Activated naive CD4-positive, alpha-beta T cell treated with anti-CD3 and anti-CD28 coated beads, Interleukin-2, amount 10 ng/mL, durations not matched to agents 7 days and 5 days (primary cell): ENCODE results near the gene NUSAP1.
"Not testable (repeated sequence)": the region's sequence is repeated elsewhere in the genome, so short reads cannot be mapped to it uniquely, and the experiment has no call there.

Source experiments
- CTCF ChIA-PET: fragments of 350-600 bp; sonication (Branson Sonifier 250); formaldehyde crosslinking; loops from one replicate; lab custom pipeline; 2021; ENCODE audit warnings: antibody characterized with exemption; lab: Charles Lee
- DNase-seq: peaks from one replicate; pipeline ENCODE4 v3.0.0-alpha.2; 2020
- H3K27ac Mint-ChIP-seq: one replicate; pipeline ENCODE4 v1.8.0; 2021; ENCODE audit warnings: mild to moderate bottlenecking, moderate library complexity, mixed read lengths
- H3K27me3 Mint-ChIP-seq: one replicate; pipeline ENCODE4 v1.8.0; 2021; ENCODE audit warnings: mild to moderate bottlenecking, mixed read lengths
- H3K36me3 Mint-ChIP-seq: one replicate; pipeline ENCODE4 v1.8.0; 2021; ENCODE audit warnings: mixed read lengths
- H3K4me1 Mint-ChIP-seq: one replicate; pipeline ENCODE4 v1.8.0; 2021; ENCODE audit warnings: mixed read lengths
- H3K4me3 Mint-ChIP-seq: one replicate; pipeline ENCODE4 v1.8.0; 2021; ENCODE audit warnings: mild to moderate bottlenecking, moderate library complexity, mixed read lengths
- H3K9me3 Mint-ChIP-seq: one replicate; pipeline ENCODE4 v1.8.0; 2021; ENCODE audit warnings: mixed read lengths

Gene NUSAP1

GRCh38 chr15:41304149-41304770, 28.4 kb upstream of the NUSAP1 start:
- peaks cover 37% of the 10 kb centered on the region for H3K36me3 Mint-ChIP-seq
- no peak overlapping the region for H3K4me3 Mint-ChIP-seq
- no peaks in the 10 kb centered on the region for H3K9me3 Mint-ChIP-seq
- H3K27me3 Mint-ChIP-seq = no peaks in the 10 kb centered on the region
- no peak overlapping the region for H3K27ac Mint-ChIP-seq
- CTCF ChIA-PET = interaction anchor here (1.0 kb wide), 1 partner anchor 16 kb away, joined by 3 read pairs; no protein-coding TSS in a partner anchor
- DNase-seq = no peak
- H3K4me1 Mint-ChIP-seq = peaks cover 12% of the 10 kb centered on the region

- H3K4me3 Mint-ChIP-seq = no peak overlapping the region
- peaks cover 3% of the 10 kb centered on the region for H3K4me1 Mint-ChIP-seq
- CTCF ChIA-PET = no interaction called here
- no peak for DNase-seq
- peaks cover 26% of the 10 kb centered on the region for H3K36me3 Mint-ChIP-seq
- H3K9me3 Mint-ChIP-seq = no peaks in the 10 kb centered on the region
- no peaks in the 10 kb centered on the region for H3K27me3 Mint-ChIP-seq
- no peak overlapping the region for H3K27ac Mint-ChIP-seq
These were observed 25.0 kb upstream of the NUSAP1 start for GRCh38 chr15:41307679-41308078.

- Mint-ChIP-seq H3K4me3 (no peak overlapping the region), H3K9me3 (no peaks in the 10 kb centered on the region), H3K36me3 (peaks cover 26% of the 10 kb centered on the region), H3K4me1 (peaks cover 3% of the 10 kb centered on the region), H3K27ac (no peak overlapping the region), H3K27me3 (no peaks in the 10 kb centered on the region)
- no peak for DNase-seq
- CTCF ChIA-PET = interaction anchor here (0.6 to 1.4 kb wide), 2 partner anchors 22 to 425 kb away, joined by 3 to 5 read pairs; no protein-coding TSS in a partner anchor
These were observed 23.3 kb upstream of the NUSAP1 start for GRCh38 chr15:41309226-41309905.

GRCh38 chr15:41320805-41321330, 11.8 kb upstream of the NUSAP1 start:
- peaks cover 19% of the 10 kb centered on the region for H3K4me1 Mint-ChIP-seq
- H3K9me3 Mint-ChIP-seq, H3K27ac Mint-ChIP-seq, CTCF ChIA-PET, H3K27me3 Mint-ChIP-seq, DNase-seq, H3K4me3 Mint-ChIP-seq: not testable (repeated sequence)
- peaks cover 44% of the 10 kb centered on the region for H3K36me3 Mint-ChIP-seq

- H3K9me3 Mint-ChIP-seq = no peaks in the 10 kb centered on the region
- H3K27me3 Mint-ChIP-seq = no peaks in the 10 kb centered on the region
- peaks cover 25% of the 10 kb centered on the region for H3K4me1 Mint-ChIP-seq
- peak overlapping the region; percentile 91 for H3K27ac Mint-ChIP-seq
- H3K36me3 Mint-ChIP-seq = peaks cover 45% of the 10 kb centered on the region
- H3K4me3 Mint-ChIP-seq = no peak overlapping the region
- CTCF ChIA-PET = interaction anchor here (1.0 to 1.6 kb wide), 4 partner anchors 9 to 92 kb away, joined by 3 to 4 read pairs (median 3); partner anchors contain the start of genes CHP1, NUSAP1 and OIP5
- peak; percentile 51 for DNase-seq
These were observed 9.1 kb upstream of the NUSAP1 start for GRCh38 chr15:41323611-41324010.

GRCh38 chr15:41331281-41331680, 1.4 kb upstream of the NUSAP1 start:
- CTCF ChIA-PET = interaction anchor here (1.1 to 1.4 kb wide), 2 partner anchors 21 to 43 kb away, joined by 4 to 5 read pairs; no protein-coding TSS in a partner anchor
- peaks cover 36% of the 10 kb centered on the region for H3K36me3 Mint-ChIP-seq
- H3K9me3 Mint-ChIP-seq = no peaks in the 10 kb centered on the region

GRCh38 chr15:41331833-41332193, 868 bp upstream of the NUSAP1 start:
- CTCF ChIA-PET = interaction anchor here (0.7 to 1.4 kb wide), 2 partner anchors 44 to 101 kb away, joined by 3 to 4 read pairs; partner anchors contain the start of gene CHP1
- peaks cover 35% of the 10 kb centered on the region for H3K4me1 Mint-ChIP-seq
- H3K9me3 Mint-ChIP-seq = no peaks in the 10 kb centered on the region
- H3K36me3 Mint-ChIP-seq = peaks cover 37% of the 10 kb centered on the region
- peak overlapping the region; percentile 94 for H3K27ac Mint-ChIP-seq
- DNase-seq = no peak
- H3K27me3 Mint-ChIP-seq = peaks cover 4% of the 10 kb centered on the region
- peak overlapping the region; percentile 93 for H3K4me3 Mint-ChIP-seq

More at GRCh38 chr15:41331281-41331680, 1.4 kb upstream of the NUSAP1 start:
- no peak for DNase-seq
- Mint-ChIP-seq H3K27me3 (peaks cover 4% of the 10 kb centered on the region), H3K27ac (peak overlapping the region; percentile 94), H3K4me1 (peaks cover 35% of the 10 kb centered on the region), H3K4me3 (peak overlapping the region; percentile 93)

GRCh38 chr15:41333026-41333562, 413 bp downstream of the NUSAP1 start:
- peak overlapping the region; percentile 94 for H3K27ac Mint-ChIP-seq
- H3K27me3 Mint-ChIP-seq = peaks cover 4% of the 10 kb centered on the region
- peaks cover 42% of the 10 kb centered on the region for H3K4me1 Mint-ChIP-seq
- peak overlapping the region; percentile 93 for H3K4me3 Mint-ChIP-seq
- CTCF ChIA-PET = interaction anchor here (0.8 to 1.4 kb wide), 2 partner anchors 10 to 50 kb away, joined by 3 to 5 read pairs; no protein-coding TSS in a partner anchor
- no peaks in the 10 kb centered on the region for H3K9me3 Mint-ChIP-seq
- H3K36me3 Mint-ChIP-seq = peaks cover 43% of the 10 kb centered on the region
- DNase-seq = no peak

- Mint-ChIP-seq H3K36me3 (peaks cover 41% of the 10 kb centered on the region), H3K4me3 (peak overlapping the region; percentile 93), H3K27me3 (peaks cover 4% of the 10 kb centered on the region), H3K9me3 (no peaks in the 10 kb centered on the region), H3K27ac (peak overlapping the region; percentile 94), H3K4me1 (peaks cover 48% of the 10 kb centered on the region)
- DNase-seq = peak; percentile 21
- CTCF ChIA-PET = no interaction called here
These were observed 1.8 kb downstream of the NUSAP1 start for GRCh38 chr15:41334293-41335120.

GRCh38 chr15:41336549-41336948, 3.9 kb downstream of the NUSAP1 start:
- H3K9me3 Mint-ChIP-seq = no peaks in the 10 kb centered on the region
- peaks cover 4% of the 10 kb centered on the region for H3K27me3 Mint-ChIP-seq
- peaks cover 55% of the 10 kb centered on the region for H3K36me3 Mint-ChIP-seq
- no peak for DNase-seq
- CTCF ChIA-PET = interaction anchor here (0.6 kb wide), 1 partner anchor 1059 kb away, joined by 3 read pairs; no protein-coding TSS in a partner anchor
- no peak overlapping the region for H3K4me3 Mint-ChIP-seq
- H3K27ac Mint-ChIP-seq = peak overlapping the region; percentile 2
- H3K4me1 Mint-ChIP-seq = peaks cover 50% of the 10 kb centered on the region

GRCh38 chr15:41337047-41337446, 4.4 kb downstream of the NUSAP1 start:
- CTCF ChIA-PET = no interaction called here

GRCh38 chr15:41337631-41338522, 5.2 kb downstream of the NUSAP1 start:
- Mint-ChIP-seq H3K9me3 (no peaks in the 10 kb centered on the region), H3K4me1 (peaks cover 47% of the 10 kb centered on the region), H3K36me3 (peaks cover 62% of the 10 kb centered on the region)

More at GRCh38 chr15:41337047-41337446, 4.4 kb downstream of the NUSAP1 start:
- no peak overlapping the region for H3K4me3 Mint-ChIP-seq
- H3K4me1 Mint-ChIP-seq = peaks cover 49% of the 10 kb centered on the region
- H3K36me3 Mint-ChIP-seq = peaks cover 60% of the 10 kb centered on the region
- DNase-seq = no peak
- peaks cover 4% of the 10 kb centered on the region for H3K27me3 Mint-ChIP-seq
- peak overlapping the region; percentile 30 for H3K27ac Mint-ChIP-seq
- H3K9me3 Mint-ChIP-seq = no peaks in the 10 kb centered on the region

More at GRCh38 chr15:41337631-41338522, 5.2 kb downstream of the NUSAP1 start:
- CTCF ChIA-PET = no interaction called here
- Mint-ChIP-seq H3K27ac (peak overlapping the region; percentile 29), H3K27me3 (no peaks in the 10 kb centered on the region), H3K4me3 (no peak overlapping the region)
- no peak for DNase-seq
